Measurements from ENCODE around the gene DBF4B. TPM values are rescaled to one million over a fixed set of nuclear protein-coding genes. Genes with fewer than 3 reads are reported as not detected.

Gene DBF4B
- total RNA-seq, 2 donors from 2014 or later = 4.2 to 4.3 TPM

GRCh38 chr17:44772308-44773045 lies 64.0 kb downstream of the DBF4B start:
- DNase-seq (ENCODE audit: low spot score) = no peak
- intact Hi-C loops (cut with DNase I) = loop anchor here (5.0 to 10.0 kb wide), 2 partner anchors 90 to 252 kb away; no protein-coding TSS in a partner anchor

GRCh38 chr17:44773140-44773539 lies 64.7 kb downstream of the DBF4B start:
- intact Hi-C loops (cut with DNase I) = loop anchor here (5.0 to 10.0 kb wide), 2 partner anchors 89 to 252 kb away; no protein-coding TSS in a partner anchor
- no peak for DNase-seq (ENCODE audit: low spot score)

GRCh38 chr17:44774271-44775135 lies 66.0 kb downstream of the DBF4B start:
- peak; percentile 97 for DNase-seq (ENCODE audit: low spot score)
- intact Hi-C loops (cut with DNase I) = loop anchor here (5.0 to 10.0 kb wide), 4 partner anchors 88 to 250 kb away; no protein-coding TSS in a partner anchor

GRCh38 chr17:44775136-44775837 lies 66.8 kb downstream of the DBF4B start:
- DNase-seq (ENCODE audit: low spot score) = peak; percentile 98
- intact Hi-C loops (cut with DNase I) = loop anchor here (5.0 to 10.0 kb wide), 3 partner anchors 92 to 250 kb away; no protein-coding TSS in a partner anchor

- no peak for DNase-seq (ENCODE audit: low spot score)
- intact Hi-C loops (cut with DNase I) = loop anchor here (2.0 to 10.0 kb wide), 4 partner anchors 53 to 249 kb away; no protein-coding TSS in a partner anchor
These were observed 67.6 kb downstream of the DBF4B start for GRCh38 chr17:44775838-44776621.

GRCh38 chr17:44776628-44777393 lies 68.3 kb downstream of the DBF4B start:
- intact Hi-C loops (cut with DNase I) = loop anchor here (2.0 to 10.0 kb wide), 4 partner anchors 52 to 248 kb away; no protein-coding TSS in a partner anchor
- no peak for DNase-seq (ENCODE audit: low spot score)

- DNase-seq (ENCODE audit: low spot score) = no peak
- intact Hi-C loops (cut with DNase I) = loop anchor here (2.0 to 10.0 kb wide), 4 partner anchors 51 to 247 kb away; no protein-coding TSS in a partner anchor
These were observed 69.2 kb downstream of the DBF4B start for GRCh38 chr17:44777394-44778348.

GRCh38 chr17:44778656-44779210 lies 70.3 kb downstream of the DBF4B start:
- DNase-seq (ENCODE audit: low spot score) = no peak
- intact Hi-C loops (cut with DNase I) = loop anchor here (5.0 to 10.0 kb wide), 3 partner anchors 89 to 246 kb away; no protein-coding TSS in a partner anchor

GRCh38 chr17:44779211-44780025 lies 71.0 kb downstream of the DBF4B start:
- DNase-seq (ENCODE audit: low spot score) = peak; percentile 93
- intact Hi-C loops (cut with DNase I) = loop anchor here (5.0 to 10.0 kb wide), 3 partner anchors 88 to 245 kb away; no protein-coding TSS in a partner anchor

GRCh38 chr17:44780161-44780560 lies 71.7 kb downstream of the DBF4B start:
- intact Hi-C loops (cut with DNase I) = no loop called here

GRCh38 chr17:44780845-44781480 lies 72.5 kb downstream of the DBF4B start:
- intact Hi-C loops (cut with DNase I) = no loop called here
- no peak for DNase-seq (ENCODE audit: low spot score)

More at GRCh38 chr17:44780161-44780560, 71.7 kb downstream of the DBF4B start:
- no peak for DNase-seq (ENCODE audit: low spot score)

- no peak for DNase-seq (ENCODE audit: low spot score)
- intact Hi-C loops (cut with DNase I) = no loop called here
These were observed 73.3 kb downstream of the DBF4B start for GRCh38 chr17:44781551-44782325.

GRCh38 chr17:44782326-44782850 lies 73.9 kb downstream of the DBF4B start:
- intact Hi-C loops (cut with DNase I) = no loop called here
- peak; percentile 56 for DNase-seq (ENCODE audit: low spot score)

- DNase-seq (ENCODE audit: low spot score) = peak; percentile 42
- intact Hi-C loops (cut with DNase I) = no loop called here
These were observed 77.5 kb downstream of the DBF4B start for GRCh38 chr17:44785921-44786320.
